Right lung (tissue), 5 donors: ENCODE results near the gene MTRR. TPM values are rescaled to one million over a fixed set of nuclear protein-coding genes. Genes with fewer than 3 reads are reported as not detected.

Source experiments
- polyA plus RNA-seq, 5 donors: library from polyadenylated mRNA; unstranded; fragments of 120-200 nt; gene quantifications; one replicate each; pipeline versions ENCODE4 v1.2.1 to v1.2.3, GENCODE V29; 2013; ENCODE audit warnings: inconsistent platforms in 1 of 5, low replicate concordance in 1 of 5; ENCODE audit not compliant: insufficient read length in 5 of 5, insufficient read depth in 1 of 5

MTRR gene
- polyA plus RNA-seq, 5 donors = 48.1 to 63.9 (median 62.2) TPM

Other genes with a start within 250 kb of the MTRR start
- gene CFAP90, start 18.0 kb upstream of the MTRR start, polyA plus RNA-seq = 10 to 100 TPM in 2 of 5 donors, 1 to 10 TPM in 3; 3.1 to 12.2 (median 7.4) TPM
- 10 to 100 TPM; 17.1 to 28.8 (median 27.3) TPM for gene FASTKD3, start 117 bp upstream of the MTRR start, polyA plus RNA-seq